Tongue (tissue), 1 donor: ENCODE measurements around the gene DCAF8L1. TPM values are rescaled to one million over a fixed set of nuclear protein-coding genes. Genes with fewer than 3 reads are reported as not detected.

Source experiments
- total RNA-seq: library from RNA; depleted of rRNA; stranded (reverse); fragments of >200 nt; gene quantifications from one replicate; pipeline ENCODE4 v1.2.3, GENCODE V29; 2014

Gene DCAF8L1
- total RNA-seq, 1 donor from 2014 or later = not detected

Other genes starting within 250 kb of the DCAF8L1 start
- not detected for gene MAGEB10, start 173.5 kb downstream of the DCAF8L1 start, total RNA-seq